Left lung (tissue), 10 donors: ENCODE results near the gene CEP295NL. TPM values are rescaled to one million over a fixed set of nuclear protein-coding genes. Genes with fewer than 3 reads are reported as not detected.
"Not testable (repeated sequence)": the region's sequence is repeated elsewhere in the genome, so short reads cannot be mapped to it uniquely, and the experiment has no call there.

ENCODE experiments used
- ATAC-seq: fragments of 200-7000 bp; cut with Tn5 transposase; one replicate; pipeline ENCODE4 v1.9.1; 2020; ENCODE audit warnings: moderate library complexity
- DNase-seq, 4 donors: peaks; one replicate each; pipeline ENCODE4 v3.0.0-alpha.2; 2013 to 2020
- H3K27ac ChIP-seq, 2 donors: fragments of 200-600 bp; sonication (generic) in 1 of 2; one replicate each; pipeline versions ENCODE4 v1.5.0 to v1.8.0; 2020 to 2021
- H3K27me3 ChIP-seq, 2 donors: fragments of 200-600 bp; sonication (generic) in 1 of 2; one replicate each; pipeline versions ENCODE4 v1.5.0 to v1.8.0; 2020 to 2021
- H3K36me3 ChIP-seq, 2 donors: fragments of 200-600 bp; sonication (generic) in 1 of 2; one replicate each; pipeline versions ENCODE4 v1.5.0 to v1.8.0; 2020 to 2021
- H3K4me1 ChIP-seq, 2 donors: fragments of 200-600 bp; one replicate each; pipeline ENCODE4 v1.8.0; 2021
- H3K4me3 ChIP-seq, 2 donors: fragments of 200-600 bp; sonication (generic) in 1 of 2; one replicate each; pipeline versions ENCODE4 v1.5.0 to v1.8.0; 2020 to 2021; ENCODE audit warnings: mild to moderate bottlenecking in 1 of 2
- H3K9me3 ChIP-seq, 2 donors: fragments of 200-600 bp; sonication (generic) in 1 of 2; one replicate each; pipeline versions ENCODE4 v1.5.0 to v1.8.0; 2020 to 2021
- CTCF ChIP-seq, 2 donors: fragments of 200-600 bp; sonication (generic) in 1 of 2; IDR thresholded peaks; one replicate each; pipeline versions ENCODE4 v1.5.0 to v1.8.0; 2021; ENCODE audit warnings: antibody characterized with exemption in 2 of 2
- intact Hi-C, 2 donors: fragments of 100-400 bp; cut with DNase I; formaldehyde crosslinking; loops; one replicate each; pipeline versions ENCODE4 v1.11.2 to v1.14.2; 2022
- polyA plus RNA-seq, 6 donors: library from polyadenylated mRNA; unstranded; fragments of 120-200 nt; gene quantifications; one replicate each; pipeline ENCODE4 v1.2.1, GENCODE V29; 2013; ENCODE audit not compliant: insufficient read length in 6 of 6
- total RNA-seq, 2 donors: library from RNA; stranded (reverse); fragmentation: NEBNext Ultra II Directional; extraction: Animal tissue kit (Norgen Biotek cat#: 25700); gene quantifications; one replicate each; pipeline ENCODE4 v1.2.1, GENCODE V29; 2021
- donor health status: DM: no; HTN: yes; CAD: no.
- donor health status: DM: no; HTN: no; CAD: no.

CEP295NL gene
- total and polyA plus RNA-seq, 8 donors, result 0.37 to 6.6 (median 0.72) TPM

DNA sequence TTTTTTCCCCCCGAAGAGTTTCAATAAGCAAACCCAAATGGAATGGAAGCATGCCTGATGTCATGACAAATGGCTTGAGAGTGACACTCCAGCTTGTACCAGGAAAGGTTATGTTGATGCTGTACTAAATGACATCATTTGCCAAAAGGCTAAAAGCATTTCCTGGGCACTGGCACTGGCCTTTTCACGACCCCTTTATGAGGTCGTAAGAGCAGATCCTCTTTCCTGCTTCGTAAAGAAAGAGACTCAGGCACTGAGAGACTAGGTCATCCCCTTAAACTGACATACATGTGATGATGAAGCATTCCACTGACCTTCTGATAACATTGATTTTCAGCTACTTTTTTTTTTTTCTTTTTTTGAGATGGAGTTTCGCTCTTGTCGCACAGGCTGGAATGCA lies 30.5 kb downstream of the CEP295NL start:
- H3K27me3 ChIP-seq, result no peaks in the 10 kb centered on the region

GRCh38 chr17:78870621-78871020 lies 32.4 kb downstream of the CEP295NL start:
- Histone ChIP-seq H3K27me3 (no peaks in the 10 kb centered on the region), H3K9me3 (no peaks in the 10 kb centered on the region), H3K4me1 (peaks cover 4 to 45% of the 10 kb centered on the region in 2 donors), H3K27ac (no peak overlapping the region), H3K36me3 (peaks cover 0 to 57% of the 10 kb centered on the region in 2 donors), H3K4me3 (no peak overlapping the region)
- DNase-seq (no peak), ATAC-seq (no peak)
- TF ChIP-seq CTCF (IDR thresholded peaks at IDR 0.05), result no peak
- intact Hi-C loops, result no loop called here

More for the DNA sequence above, 30.5 kb downstream of the CEP295NL start:
- DNase-seq, result no peak
- no peak for TF ChIP-seq CTCF (IDR thresholded peaks at IDR 0.05)
- H3K9me3 ChIP-seq, result no peaks in the 10 kb centered on the region
- peaks cover 0 to 57% of the 10 kb centered on the region in 2 donors for H3K36me3 ChIP-seq
- H3K4me3 ChIP-seq, result no peak overlapping the region
- peaks cover 4 to 43% of the 10 kb centered on the region in 2 donors for H3K4me1 ChIP-seq
- intact Hi-C loops, result no loop called here
- no peak for ATAC-seq
- no peak overlapping the region for H3K27ac ChIP-seq

DNA sequence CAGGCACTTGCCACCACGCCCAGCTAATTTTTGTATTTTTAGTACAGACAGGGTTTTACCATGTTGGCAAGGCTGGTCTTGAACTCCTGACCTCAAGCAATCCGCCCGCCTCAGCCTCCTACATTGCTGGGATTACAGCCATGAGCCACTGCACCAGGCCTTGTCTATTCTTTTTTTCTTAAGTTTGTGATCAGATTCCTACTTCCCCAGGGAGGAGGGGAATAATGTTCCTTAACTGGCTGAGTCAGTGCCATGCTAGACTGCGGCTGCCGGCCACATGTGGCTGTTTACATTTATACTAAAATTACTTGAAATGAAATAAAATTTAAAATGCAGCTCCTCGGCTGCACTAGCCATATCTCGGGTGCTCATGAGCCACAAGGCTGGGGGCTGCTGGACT lies 34.6 kb downstream of the CEP295NL start:
- no peak overlapping the region for H3K4me3 ChIP-seq
- H3K27me3 ChIP-seq, result no peaks in the 10 kb centered on the region
- intact Hi-C loops, result loop anchor here in 1 of 2 donors (5.0 kb wide), 1 partner anchor 104 kb away; no protein-coding TSS in a partner anchor
- no peaks in the 10 kb centered on the region for H3K9me3 ChIP-seq
- ATAC-seq, result no peak
- TF ChIP-seq CTCF (IDR thresholded peaks at IDR 0.05), result no peak
- H3K27ac ChIP-seq, result no peak overlapping the region
- no peak for DNase-seq
- peaks cover 0 to 54% of the 10 kb centered on the region in 2 donors for H3K36me3 ChIP-seq
- peaks cover 4 to 45% of the 10 kb centered on the region in 2 donors for H3K4me1 ChIP-seq

GRCh38 chr17:78867046-78867445 lies 36.0 kb downstream of the CEP295NL start:
- H3K9me3 ChIP-seq, H3K4me3 ChIP-seq, DNase-seq, H3K27me3 ChIP-seq, ATAC-seq: not testable (repeated sequence)
- Histone ChIP-seq H3K4me1 (peaks cover 4 to 50% of the 10 kb centered on the region in 2 donors), H3K27ac (peak overlapping the region in 1 of 2 donors; percentile 83), H3K36me3 (peaks cover 0 to 41% of the 10 kb centered on the region in 2 donors)
- intact Hi-C loops, result loop anchor here in 1 of 2 donors (5.0 kb wide), 1 partner anchor 105 kb away; no protein-coding TSS in a partner anchor

GRCh38 chr17:78865682-78866390 lies 37.2 kb downstream of the CEP295NL start:
- DNase-seq, result peak; percentile 64 to 91 (median 82)
- peak; percentile 86 for ATAC-seq
- H3K4me1 ChIP-seq, result peaks cover 4 to 59% of the 10 kb centered on the region in 2 donors
- peak; percentile 91 to 95 for TF ChIP-seq CTCF (IDR thresholded peaks at IDR 0.05)
- intact Hi-C loops, result loop anchor here in 1 of 2 donors (5.0 kb wide), 1 partner anchor 106 kb away; no protein-coding TSS in a partner anchor
- no peaks in the 10 kb centered on the region for H3K9me3 ChIP-seq
- H3K36me3 ChIP-seq, result peaks cover 0 to 33% of the 10 kb centered on the region in 2 donors
- no peak overlapping the region for H3K4me3 ChIP-seq
- H3K27ac ChIP-seq, result peak overlapping the region in 1 of 2 donors; percentile 83
- no peaks in the 10 kb centered on the region for H3K27me3 ChIP-seq
